HFF-Myc (cell line): ENCODE results near the gene MAP3K3.
A peak's percentile ranks its signal among the peaks of the same experiment; 100 is the strongest.

Source experiments
- DNase-seq: peaks from one replicate; pipeline ENCODE4 v3.0.0-alpha.2; 2011; ENCODE audit warnings: low read depth; ENCODE audit errors: extremely low read depth
- H3K4me3 ChIP-seq: replicated peaks from 2 replicates; pipeline ENCODE4 v1.5.1; 2011; ENCODE audit warnings: low read depth, mild to moderate bottlenecking, control low read depth, low read length
- CTCF ChIP-seq: IDR thresholded peaks from 2 replicates; pipeline ENCODE4 v1.5.1; 2012; ENCODE audit warnings: mild to moderate bottlenecking, low read depth, low read length, control low read depth; ENCODE audit errors: missing control alignments

Gene MAP3K3

DNA sequence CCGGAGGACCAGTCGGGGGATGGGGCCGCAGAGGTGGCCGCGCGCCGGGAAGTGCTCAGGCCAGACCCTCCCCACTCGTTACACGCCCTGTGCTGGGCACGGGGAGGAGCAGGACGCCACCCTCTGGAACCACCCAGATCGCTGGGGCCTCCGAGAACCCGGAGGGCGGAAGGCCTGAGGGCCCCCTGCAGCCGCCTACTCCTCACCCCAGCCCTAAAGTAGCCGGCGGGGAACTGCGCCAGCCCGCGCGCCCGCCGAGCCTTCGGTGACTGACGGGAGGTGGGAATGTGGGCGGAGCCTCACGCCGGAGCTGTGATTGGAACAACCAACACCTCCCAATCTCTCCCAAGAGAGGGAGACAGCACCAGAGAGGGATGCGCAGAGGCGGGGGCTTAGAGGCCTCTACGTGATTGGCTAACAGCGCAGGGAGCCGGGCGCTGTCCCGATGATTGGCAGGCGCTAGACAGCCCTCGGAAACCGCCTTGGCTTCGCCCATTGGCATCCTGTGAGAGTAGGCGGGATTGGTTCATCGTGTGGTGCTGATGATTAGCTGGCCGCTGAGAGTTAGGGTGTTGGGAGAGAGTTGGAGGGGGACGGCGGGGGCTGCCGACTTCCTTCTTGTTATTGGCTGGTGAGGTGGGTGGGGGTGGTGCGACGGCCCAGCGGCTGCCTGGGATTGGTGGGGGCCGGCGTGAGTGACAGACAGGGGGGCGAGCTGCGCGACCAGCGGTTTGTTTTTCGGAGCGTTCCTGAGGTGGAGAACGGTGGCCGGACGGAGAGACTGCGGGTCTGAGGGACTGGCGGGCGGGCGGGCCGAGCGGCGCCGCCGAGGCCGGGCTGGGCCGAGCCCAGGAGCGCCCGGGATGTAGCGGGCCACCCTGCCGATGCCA, at the start of gene MAP3K3:
MAP3K3 (plus strand) TSS at position 734 of the 890 bp plus-strand sequence. CDS start 343 bp downstream, outside the sequence.
- peak within 1 kb of the TSS; percentile 66 for H3K4me3 ChIP-seq
- TF ChIP-seq CTCF: no peak
- DNase-seq: peak; percentile 99

GRCh38 chr17:63573634-63574033, 48.6 kb upstream of the MAP3K3 start:
- no peak for DNase-seq

DNA sequence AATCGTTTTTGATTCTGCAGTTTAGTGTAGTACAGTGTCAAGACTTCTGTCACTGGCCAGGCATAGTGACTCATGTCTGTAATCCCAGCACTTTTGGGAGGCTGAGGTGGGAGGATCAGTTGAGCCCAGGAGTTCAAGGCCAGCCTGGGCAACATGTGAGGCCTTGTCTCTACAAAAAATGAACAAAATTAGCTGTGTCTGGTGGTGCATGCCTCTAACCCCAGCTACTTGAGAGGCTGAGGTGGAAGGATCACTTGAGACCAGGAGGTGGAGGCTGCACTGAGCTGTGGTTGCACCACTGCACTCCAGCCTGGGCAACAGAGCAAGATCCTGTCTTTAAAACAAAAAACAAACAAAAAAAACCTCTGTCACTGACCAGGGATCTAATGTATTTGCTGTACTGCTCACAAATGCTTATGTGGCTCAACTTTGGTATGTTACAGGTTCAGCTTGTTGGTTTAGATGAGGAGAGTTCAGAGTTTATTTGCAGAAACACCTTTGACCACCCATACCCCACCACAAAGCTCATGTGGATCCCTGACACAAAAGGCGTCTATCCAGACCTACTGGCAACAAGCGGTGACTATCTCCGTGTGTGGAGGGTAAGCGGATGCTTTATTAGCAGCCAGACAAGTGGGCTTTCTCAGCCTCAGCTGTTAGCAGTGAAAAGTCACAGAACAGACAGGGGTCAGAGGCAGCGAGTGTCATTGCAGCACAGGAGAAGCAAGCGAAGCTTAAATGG, 44.0 kb upstream of the MAP3K3 start:
- no peak for DNase-seq
- no peak for TF ChIP-seq CTCF
- no peak overlapping the region for H3K4me3 ChIP-seq

More at GRCh38 chr17:63573634-63574033, 48.6 kb upstream of the MAP3K3 start:
- TF ChIP-seq CTCF: peak; percentile 38
- H3K4me3 ChIP-seq: no peak overlapping the region

DNA sequence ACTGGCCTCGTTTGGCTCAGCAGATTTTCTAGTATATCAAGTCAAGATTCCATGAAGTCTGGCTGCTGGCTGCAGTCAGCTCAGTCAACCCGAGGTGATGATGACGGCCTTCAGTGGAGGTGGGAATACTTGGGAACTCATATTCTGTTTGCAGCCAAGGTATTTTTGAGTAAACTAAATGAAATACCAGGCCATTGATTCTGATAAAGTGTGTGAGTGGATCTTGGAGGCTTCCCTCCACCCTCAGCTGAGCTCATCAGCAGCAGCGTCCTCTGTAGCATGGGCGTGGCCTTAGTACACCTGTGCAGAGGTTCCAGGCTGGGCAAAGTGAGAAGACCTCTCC, 43.5 kb upstream of the MAP3K3 start:
- no peak overlapping the region for H3K4me3 ChIP-seq
- DNase-seq: no peak
- TF ChIP-seq CTCF: no peak

GRCh38 chr17:63579633-63580032, 42.6 kb upstream of the MAP3K3 start:
- DNase-seq: no peak
- TF ChIP-seq CTCF: no peak
- H3K4me3 ChIP-seq: no peak overlapping the region

- no peak for DNase-seq
- no peak overlapping the region for H3K4me3 ChIP-seq
- no peak for TF ChIP-seq CTCF
Observed at GRCh38 chr17:63587770-63588169, 34.4 kb upstream of the MAP3K3 start.
